ENCODE data around the gene FSHR.

- TF ChIP-seq CTCF (IDR thresholded peaks at IDR 0.05; ENCODE audit: insufficient read depth, low read depth, low read length), result no peak
- no peak for TF ChIP-seq EZH2 (IDR thresholded peaks at IDR 0.05; ENCODE audit: insufficient read depth, low read length)
Measured at GRCh38 chr2:49105506-49105905, 48.8 kb downstream of the FSHR start.
